ENCODE data around the gene AGPAT3.

GRCh38 chr21:43950936-43951335, 85.9 kb downstream of the AGPAT3 start:
- TF ChIP-seq CTCF (IDR thresholded peaks at IDR 0.05; ENCODE audit: low read depth, low read length, poor library complexity, severe bottlenecking) (no peak), EZH2phosphoT487 (IDR thresholded peaks at IDR 0.05; ENCODE audit: borderline replicate concordance, low read length) (no peak)
